Vagina (tissue), 2 donors: Measurements from ENCODE around the gene VWA1.
"Not testable (repeated sequence)": the region's sequence is repeated elsewhere in the genome, so short reads cannot be mapped to it uniquely, and the experiment has no call there.

Experiments
- POLR2A ChIP-seq, 2 donors: fragments of 450-650 bp; IDR thresholded peaks; one replicate each; pipeline ENCODE4 v1.6.1; 2017; ENCODE audit warnings: antibody characterized with exemption in 2 of 2, mild to moderate bottlenecking in 2 of 2, moderate library complexity in 2 of 2
- POLR2AphosphoS5 ChIP-seq, 2 donors: sonication (generic); formaldehyde crosslinking; IDR thresholded peaks; one replicate each; pipeline ENCODE4 v1.9.0; 2017; ENCODE audit warnings: antibody characterized with exemption in 2 of 2, mild to moderate bottlenecking in 2 of 2, low read depth in 1 of 2; ENCODE audit not compliant: insufficient read depth in 1 of 2

DNA sequence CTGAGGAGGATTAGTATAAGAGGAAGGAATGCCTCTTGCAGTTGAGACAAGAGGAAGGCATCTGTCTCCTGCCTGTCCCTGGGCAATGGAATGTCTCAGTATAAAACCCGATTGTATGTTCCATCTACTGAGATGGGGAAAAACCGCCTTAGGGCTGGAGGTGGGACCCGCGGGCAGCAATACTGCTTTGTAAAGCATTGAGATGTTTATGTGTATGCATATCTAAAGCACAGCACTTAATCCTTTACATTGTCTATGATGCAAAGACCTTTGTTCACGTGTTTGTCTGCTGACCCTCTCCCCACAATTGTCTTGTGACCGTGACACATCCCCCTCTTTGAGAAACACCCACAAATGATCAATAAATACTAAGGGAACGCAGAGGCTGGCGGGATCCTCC is 25.3 kb upstream of the VWA1 start:
- not testable (repeated sequence) for TF ChIP-seq POLR2A (IDR thresholded peaks at IDR 0.05); POLR2AphosphoS5 (IDR thresholded peaks at IDR 0.05; ENCODE audit: insufficient read depth in 1 of 2, low read depth in 1 of 2)
